GM12891 (cell line): ENCODE measurements around the gene VASP.

Experiments
- POLR2A ChIP-seq: IDR thresholded peaks from 2 replicates; pipeline ENCODE4 v1.6.1; 2011; ENCODE audit warnings: low read depth, low read length, control low read depth
- POLR2AphosphoS5 ChIP-seq: IDR thresholded peaks from 2 replicates; pipeline ENCODE4 v1.6.1; 2011; ENCODE audit warnings: low read depth, low read length, control low read depth
- POU2F2 ChIP-seq: IDR thresholded peaks from 2 replicates; pipeline ENCODE4 v1.6.1; 2011; ENCODE audit warnings: low read depth, mild to moderate bottlenecking, control low read depth, low read length, moderate library complexity
- TAF1 ChIP-seq: IDR thresholded peaks from 2 replicates; pipeline ENCODE4 v1.6.1; 2011; ENCODE audit warnings: low read depth, low read length, control low read depth

GRCh38 chr19:45526143-45526542 is 18.9 kb downstream of the VASP start:
- TF ChIP-seq POLR2A (no peak), POLR2AphosphoS5 (no peak), TAF1 (no peak), POU2F2 (no peak)
